ENCODE measurements around the gene TMEM229B. TPM values are rescaled to one million over a fixed set of nuclear protein-coding genes. Genes with fewer than 3 reads are reported as not detected.

The TMEM229B gene
- total RNA-seq, 6 experiments from 2014 or later, result 0.06 to 1.8 (median 1.2) TPM

GRCh38 chr14:67532998-67533753, 44.7 kb upstream of the TMEM229B start, which contains the start of gene PLEKHH1:
PLEKHH1 (plus strand) TSS chr14:67533290; CDS start chr14:67541868, 8,578 bp downstream.
- ATAC-seq, result peak; percentile 97 to 99 (median 98)
- Histone ChIP-seq H3K4me3 (peak within 1 kb of the TSS; percentile 56 to 64 (median 63)), H3K9me3 (no peaks in the 10 kb centered on the region), H3K27ac (peak within 1 kb of the TSS in 2 of 3 donors; percentile 43 to 74), H3K4me1 (peaks cover 0 to 5% (median 2%) of the 10 kb centered on the region in 4 donors), H3K27me3 (no peaks in the 10 kb centered on the region), H3K36me3 (no peaks in the 10 kb centered on the region)
- peak; percentile 83 to 88 (median 85) for DNase-seq
- intact Hi-C loops (cut with DNase I), result no loop called here
- TF ChIP-seq POLR2A (IDR thresholded peaks at IDR 0.05), result peak; percentile 77
- no peak for TF ChIP-seq CTCF (IDR thresholded peaks at IDR 0.05)
- WGBS (ENCODE audit: insufficient coverage, low coverage, low lambda C conversion rate, missing lambda C conversion rate), result no CpG with 5 or more reads among the region's 86 CpGs

GRCh38 chr14:67532606-67532997, 44.1 kb upstream of the TMEM229B start:
- WGBS (ENCODE audit: insufficient coverage, low coverage, low lambda C conversion rate, missing lambda C conversion rate), result 16% methylated on average over 17 of the region's 23 CpGs
- intact Hi-C loops (cut with DNase I), result no loop called here
- Histone ChIP-seq H3K36me3 (no peaks in the 10 kb centered on the region), H3K9me3 (no peaks in the 10 kb centered on the region), H3K4me1 (peaks cover 0 to 5% (median 2%) of the 10 kb centered on the region in 4 donors), H3K27ac (peak overlapping the region in 2 of 3 donors; percentile 43 to 74), H3K4me3 (peak overlapping the region; percentile 56 to 64 (median 63)), H3K27me3 (no peaks in the 10 kb centered on the region)
- no peak for TF ChIP-seq POLR2A (IDR thresholded peaks at IDR 0.05)
- no peak for TF ChIP-seq CTCF (IDR thresholded peaks at IDR 0.05)
- DNase-seq (no peak), ATAC-seq (no peak)

GRCh38 chr14:67529947-67530935, 41.7 kb upstream of the TMEM229B start:
- H3K4me3 ChIP-seq, result no peak overlapping the region
- H3K36me3 ChIP-seq, result no peaks in the 10 kb centered on the region
- intact Hi-C loops (cut with DNase I), result no loop called here
- DNase-seq (no peak), ATAC-seq (no peak)
- whole genome bisulfite sequencing (ENCODE audit: insufficient coverage, low coverage, low lambda C conversion rate, missing lambda C conversion rate), result 72% methylated on average over 5 of the region's 5 CpGs
- TF ChIP-seq CTCF (IDR thresholded peaks at IDR 0.05) (no peak), POLR2A (IDR thresholded peaks at IDR 0.05) (no peak)
- H3K4me1 ChIP-seq, result peaks cover 0 to 5% (median 2%) of the 10 kb centered on the region in 4 donors
- no peak overlapping the region for H3K27ac ChIP-seq
- H3K9me3 ChIP-seq, result no peaks in the 10 kb centered on the region
- H3K27me3 ChIP-seq, result no peaks in the 10 kb centered on the region

DNA sequence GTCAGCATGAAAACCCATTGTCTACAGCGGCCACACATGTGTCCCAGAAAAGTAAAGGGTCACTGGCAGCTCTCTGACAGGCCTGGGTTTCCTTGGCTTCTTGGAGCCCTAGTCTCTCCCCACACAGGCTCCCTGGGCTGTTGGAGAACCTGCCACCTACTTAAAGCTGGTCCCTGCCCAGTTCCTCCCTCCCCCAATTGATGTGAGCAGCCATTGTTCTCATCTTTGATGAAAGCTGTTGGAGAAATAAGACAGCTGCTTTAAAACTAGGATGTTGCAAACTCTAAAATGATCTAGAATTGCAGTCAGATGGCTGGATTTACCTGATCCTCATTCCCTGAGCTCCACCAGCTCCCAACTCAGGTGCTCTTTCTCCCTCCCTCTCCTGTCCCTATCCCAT, 39.8 kb upstream of the TMEM229B start:
- H3K4me3 ChIP-seq, result no peak overlapping the region
- ATAC-seq, result no peak
- no peaks in the 10 kb centered on the region for H3K27me3 ChIP-seq
- no peaks in the 10 kb centered on the region for H3K9me3 ChIP-seq
- TF ChIP-seq POLR2A (IDR thresholded peaks at IDR 0.05) (no peak), CTCF (IDR thresholded peaks at IDR 0.05) (no peak)
- no peak for DNase-seq
- WGBS (ENCODE audit: insufficient coverage, low coverage, low lambda C conversion rate, missing lambda C conversion rate), result 80% methylated on average over 1 of the region's 1 CpG
- H3K36me3 ChIP-seq, result no peaks in the 10 kb centered on the region
- intact Hi-C loops (cut with DNase I), result no loop called here
- no peak overlapping the region for H3K27ac ChIP-seq
- peaks cover 0 to 4% (median 0%) of the 10 kb centered on the region in 4 donors for H3K4me1 ChIP-seq

All from right lobe of liver (tissue), 6 donors.